Skeletal muscle satellite cell (primary cell): ENCODE results near the gene SMIM3.
"Not testable (repeated sequence)": the region's sequence is repeated elsewhere in the genome, so short reads cannot be mapped to it uniquely, and the experiment has no call there.

Experiments used
- H3K27me3 ChIP-seq: 2 replicates; pipeline ENCODE4 v1.7.0; 2013; ENCODE audit warnings: low read length; ENCODE audit not compliant: control insufficient read depth, insufficient read depth
- H3K36me3 ChIP-seq: 2 replicates; pipeline ENCODE4 v1.7.0; 2013; ENCODE audit warnings: mild to moderate bottlenecking, control low read depth, low read length; ENCODE audit not compliant: insufficient read depth
- H3K4me1 ChIP-seq: 2 replicates; pipeline ENCODE4 v1.7.0; 2013; ENCODE audit warnings: low read length; ENCODE audit not compliant: control insufficient read depth, insufficient read depth
- H3K4me2 ChIP-seq: 2 replicates; pipeline ENCODE4 v1.7.0; 2013; ENCODE audit warnings: mild to moderate bottlenecking, low read length
- H3K4me3 ChIP-seq: 2 replicates; pipeline ENCODE4 v1.7.0; 2013; ENCODE audit warnings: low read length
- H3K9ac ChIP-seq: 2 replicates; pipeline ENCODE4 v1.7.0; 2013; ENCODE audit warnings: mild to moderate bottlenecking, low read depth, low read length, moderate library complexity
- H3K9me3 ChIP-seq: replicated peaks from 2 replicates; pipeline ENCODE4 v1.7.0; 2013; ENCODE audit warnings: mild to moderate bottlenecking, control low read depth, low read length

Gene SMIM3

GRCh38 chr5:150783422-150783928 is 4.9 kb downstream of the SMIM3 start:
- H3K4me3 ChIP-seq = peak overlapping the region; percentile 88

GRCh38 chr5:150785950-150786349 is 7.4 kb downstream of the SMIM3 start:
- H3K9ac ChIP-seq = no peak overlapping the region
- H3K4me2 ChIP-seq = no peak overlapping the region
- peaks cover 74% of the 10 kb centered on the region for H3K4me1 ChIP-seq
- no peaks in the 10 kb centered on the region for H3K9me3 ChIP-seq
- peaks cover 12% of the 10 kb centered on the region for H3K36me3 ChIP-seq
- no peak overlapping the region for H3K4me3 ChIP-seq
- H3K27me3 ChIP-seq = no peaks in the 10 kb centered on the region

More at GRCh38 chr5:150783422-150783928, 4.9 kb downstream of the SMIM3 start:
- Histone ChIP-seq H3K4me1 (peaks cover 61% of the 10 kb centered on the region), H3K9me3 (no peaks in the 10 kb centered on the region), H3K36me3 (peaks cover 15% of the 10 kb centered on the region), H3K9ac (peak overlapping the region; percentile 94), H3K27me3 (no peaks in the 10 kb centered on the region), H3K4me2 (peak overlapping the region; percentile 94)

DNA sequence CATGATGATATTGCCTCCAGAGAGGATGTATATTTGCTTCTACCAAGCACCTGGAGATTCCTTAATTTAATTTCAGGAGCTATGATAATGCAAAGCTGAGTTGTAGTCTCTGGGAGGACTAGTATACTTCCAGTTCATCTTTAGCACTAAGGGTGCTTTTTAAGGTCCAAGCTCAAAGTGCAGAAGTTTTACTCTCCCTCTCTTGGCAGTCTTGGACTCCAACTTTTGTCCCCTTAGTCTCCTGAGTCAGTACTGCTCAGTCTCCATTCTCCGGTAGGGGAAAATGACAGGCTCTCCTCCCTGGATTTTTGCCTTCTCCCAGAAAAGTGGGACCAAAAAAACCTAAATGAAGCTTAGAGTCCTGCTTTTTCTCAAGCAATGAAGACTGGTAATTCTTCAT is 8.3 kb downstream of the SMIM3 start:
- Histone ChIP-seq H3K4me2 (peak overlapping the region; percentile 5), H3K4me1 (peaks cover 74% of the 10 kb centered on the region), H3K9ac (no peak overlapping the region), H3K4me3 (no peak overlapping the region), H3K27me3 (no peaks in the 10 kb centered on the region), H3K9me3 (no peaks in the 10 kb centered on the region), H3K36me3 (peaks cover 12% of the 10 kb centered on the region)

DNA sequence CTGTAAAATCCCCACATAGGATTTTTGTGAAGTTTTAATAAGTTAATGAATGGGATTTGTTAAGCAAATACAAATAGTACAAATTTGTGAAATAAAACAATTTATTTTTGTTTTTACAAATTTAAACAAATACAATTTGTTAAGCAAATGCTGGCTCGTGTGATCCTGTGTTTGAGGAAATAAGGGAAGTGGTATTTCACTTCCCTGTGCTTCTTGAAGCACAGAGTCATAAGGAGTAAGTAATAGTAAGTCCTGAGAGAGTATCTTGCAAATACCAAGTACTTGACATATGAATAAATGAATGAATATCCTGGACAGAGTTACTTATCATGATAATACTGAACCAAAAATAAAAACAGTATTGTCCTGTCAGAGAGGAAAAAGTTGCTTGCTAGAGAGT is 9.1 kb downstream of the SMIM3 start:
- Histone ChIP-seq H3K36me3 (peaks cover 8% of the 10 kb centered on the region), H3K4me3 (no peak overlapping the region), H3K9me3 (no peaks in the 10 kb centered on the region), H3K4me2 (no peak overlapping the region), H3K4me1 (peaks cover 71% of the 10 kb centered on the region), H3K27me3 (no peaks in the 10 kb centered on the region), H3K9ac (no peak overlapping the region)

- peak overlapping the region; percentile 44 for H3K9ac ChIP-seq
Observed at GRCh38 chr5:150788977-150789376, 10.4 kb downstream of the SMIM3 start.

DNA sequence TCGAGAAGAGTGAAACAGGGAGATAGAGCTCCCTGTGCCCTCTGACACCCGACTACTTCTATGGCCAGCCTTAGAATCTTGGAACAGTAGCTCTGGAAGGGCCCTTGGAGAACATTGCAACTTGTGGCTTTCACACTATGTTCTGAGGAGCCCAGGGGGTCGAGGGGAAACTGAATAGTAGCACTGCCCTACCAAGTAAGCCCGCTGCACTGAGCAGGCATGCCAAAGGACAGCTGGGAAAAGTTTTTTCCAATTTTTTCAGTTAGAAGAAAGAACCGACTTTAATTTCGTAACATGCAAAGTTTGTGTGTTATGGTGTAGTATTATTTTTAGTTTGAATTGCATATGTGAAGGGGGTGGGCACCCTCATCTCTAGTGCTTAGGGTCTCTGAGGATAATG is 10.9 kb downstream of the SMIM3 start:
- Histone ChIP-seq H3K4me3 (peak overlapping the region; percentile 29), H3K9ac (peak overlapping the region; percentile 44), H3K4me1 (peaks cover 56% of the 10 kb centered on the region)

More at GRCh38 chr5:150788977-150789376, 10.4 kb downstream of the SMIM3 start:
- H3K4me2 ChIP-seq = peak overlapping the region; percentile 76
- H3K9me3 ChIP-seq = no peaks in the 10 kb centered on the region
- H3K4me3 ChIP-seq = peak overlapping the region; percentile 29
- H3K4me1 ChIP-seq = peaks cover 61% of the 10 kb centered on the region
- peaks cover 5% of the 10 kb centered on the region for H3K36me3 ChIP-seq
- H3K27me3 ChIP-seq = no peaks in the 10 kb centered on the region

DNA sequence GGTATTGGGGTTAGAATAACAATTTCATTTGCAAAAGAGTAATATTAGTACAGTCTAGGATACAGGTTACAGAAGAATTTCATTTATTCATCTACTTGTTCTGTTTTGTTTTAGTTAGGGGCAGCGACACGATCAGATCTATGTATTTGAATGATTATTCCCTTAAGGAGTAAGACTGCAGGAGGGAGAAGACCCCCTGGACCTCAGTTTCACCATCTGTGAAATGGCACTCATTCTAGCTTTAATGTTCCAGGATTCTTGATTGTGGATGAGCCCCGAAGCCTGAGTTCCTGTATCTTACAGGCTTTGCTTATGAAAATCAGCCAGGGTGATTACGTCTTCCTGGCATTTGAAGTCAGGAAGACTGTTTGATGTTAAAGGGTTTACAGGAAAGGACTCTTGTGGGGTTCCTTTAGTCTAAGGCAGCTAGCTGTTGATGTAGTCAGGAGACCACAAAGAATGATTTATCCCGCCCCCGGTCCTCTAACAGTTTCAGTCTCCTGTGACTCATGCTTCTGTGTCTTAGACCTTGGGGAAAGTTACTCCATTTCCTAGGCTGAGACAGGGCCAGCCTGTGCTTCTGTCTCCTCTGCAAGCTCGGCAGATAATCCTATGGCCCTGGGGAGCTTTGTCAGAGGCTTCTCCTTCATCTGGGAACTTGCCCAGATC is 11.5 kb downstream of the SMIM3 start:
- Histone ChIP-seq H3K9me3 (no peaks in the 10 kb centered on the region), H3K4me1 (peaks cover 53% of the 10 kb centered on the region), H3K36me3 (peaks cover 11% of the 10 kb centered on the region), H3K9ac (peak overlapping the region; percentile 70), H3K27me3 (no peaks in the 10 kb centered on the region), H3K4me3 (peak overlapping the region; percentile 42), H3K4me2 (peak overlapping the region; percentile 77)

More for the DNA sequence above, 10.9 kb downstream of the SMIM3 start:
- no peaks in the 10 kb centered on the region for H3K9me3 ChIP-seq
- peaks cover 5% of the 10 kb centered on the region for H3K36me3 ChIP-seq
- H3K4me2 ChIP-seq = peak overlapping the region; percentile 76
- H3K27me3 ChIP-seq = no peaks in the 10 kb centered on the region

DNA sequence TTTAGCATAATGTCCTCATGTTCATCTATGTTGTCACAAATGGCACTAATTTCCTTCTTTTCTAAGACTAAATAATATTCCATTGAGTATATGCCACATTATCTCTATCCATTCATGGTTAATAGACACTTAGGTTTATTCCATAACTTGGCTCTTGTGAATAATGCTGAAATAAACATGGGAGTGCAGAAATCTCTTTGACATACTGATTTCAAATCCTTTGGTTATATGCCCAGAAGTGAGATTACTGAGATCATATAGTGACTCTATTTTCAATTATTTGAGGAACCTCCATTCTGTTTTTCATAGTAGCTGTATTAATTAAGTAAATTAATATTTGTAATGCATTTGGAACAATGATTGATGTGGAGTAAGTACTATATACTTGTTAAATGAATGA is 13.0 kb downstream of the SMIM3 start:
- Histone ChIP-seq H3K4me2 (peak overlapping the region; percentile 77), H3K4me1 (peaks cover 53% of the 10 kb centered on the region), H3K36me3 (peaks cover 20% of the 10 kb centered on the region), H3K4me3 (no peak overlapping the region), H3K9ac (peak overlapping the region; percentile 70), H3K27me3 (no peaks in the 10 kb centered on the region), H3K9me3 (no peaks in the 10 kb centered on the region)

GRCh38 chr5:150793423-150793888 is 14.9 kb downstream of the SMIM3 start:
- H3K27me3 ChIP-seq, H3K9me3 ChIP-seq, H3K4me3 ChIP-seq, H3K4me2 ChIP-seq, H3K9ac ChIP-seq: not testable (repeated sequence)
- Histone ChIP-seq H3K36me3 (peaks cover 35% of the 10 kb centered on the region), H3K4me1 (peaks cover 39% of the 10 kb centered on the region)

DNA sequence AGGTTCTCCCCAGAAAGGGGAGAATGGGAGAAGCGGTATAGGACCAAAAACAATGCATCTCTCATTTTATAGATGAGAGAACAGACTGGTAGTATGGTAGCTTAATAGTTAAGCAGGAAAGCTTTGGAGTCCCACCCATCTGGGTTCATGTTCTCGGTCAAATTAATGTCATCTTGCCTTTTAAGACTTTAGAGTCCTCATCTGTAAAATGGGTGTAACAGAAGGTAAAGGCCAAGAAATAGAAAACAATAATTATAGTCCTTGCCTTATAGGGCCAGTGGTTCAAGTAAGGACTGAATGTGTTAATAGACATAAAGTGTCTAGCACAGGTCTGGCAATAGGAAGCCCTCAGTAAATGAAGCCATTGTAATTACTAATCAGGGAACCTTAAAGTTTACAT is 16.4 kb downstream of the SMIM3 start:
- Histone ChIP-seq H3K9me3 (no peaks in the 10 kb centered on the region), H3K36me3 (peaks cover 47% of the 10 kb centered on the region)

DNA sequence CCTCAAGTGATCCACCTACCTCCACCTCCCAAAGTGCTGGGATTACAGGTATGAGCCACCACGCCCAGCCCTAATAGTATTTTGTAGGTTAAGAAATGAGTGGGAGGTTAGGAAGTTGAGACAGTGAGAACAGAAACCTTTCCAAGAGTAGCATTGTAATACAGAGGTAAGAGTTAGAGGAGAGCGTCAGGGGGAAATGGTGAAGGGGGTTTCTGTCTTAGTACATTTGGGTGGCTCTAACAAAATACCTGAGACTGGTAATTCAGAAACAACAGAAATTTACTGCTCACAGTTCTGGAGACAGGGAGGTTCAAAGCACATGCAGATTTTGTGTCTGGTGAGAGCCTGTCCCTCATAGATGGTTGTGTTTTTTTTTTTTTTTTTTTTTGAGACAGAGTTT is 18.8 kb downstream of the SMIM3 start:
- no peaks in the 10 kb centered on the region for H3K27me3 ChIP-seq
- no peaks in the 10 kb centered on the region for H3K9me3 ChIP-seq
- H3K4me2 ChIP-seq = no peak overlapping the region
- H3K9ac ChIP-seq = no peak overlapping the region
- peaks cover 12% of the 10 kb centered on the region for H3K4me1 ChIP-seq
- H3K36me3 ChIP-seq = peaks cover 47% of the 10 kb centered on the region
- H3K4me3 ChIP-seq = no peak overlapping the region

More for the DNA sequence above, 16.4 kb downstream of the SMIM3 start:
- Histone ChIP-seq H3K9ac (no peak overlapping the region), H3K4me1 (peaks cover 25% of the 10 kb centered on the region), H3K4me3 (no peak overlapping the region), H3K27me3 (no peaks in the 10 kb centered on the region), H3K4me2 (no peak overlapping the region)
